ENCODE measurements around the gene SLC2A4RG. TPM values are rescaled to one million over a fixed set of nuclear protein-coding genes. Genes with fewer than 3 reads are reported as not detected.

Gene SLC2A4RG
- total and polyA plus RNA-seq, 3 donors from 2014 or later = 64.4 to 141 (median 123) TPM

GRCh38 chr20:63697357-63697867 is 42.2 kb upstream of the SLC2A4RG start:
- no peak overlapping the region for H3K4me3 ChIP-seq

GRCh38 chr20:63697868-63698545 is 41.6 kb upstream of the SLC2A4RG start:
- H3K36me3 ChIP-seq (ENCODE audit: low read depth, missing control alignments) = no peaks in the 10 kb centered on the region
- WGBS, 2 donors = 84 to 90% methylated on average over 24 to 40 of the region's 40 CpGs
- intact Hi-C loops (cut with DNase I; ENCODE audit: low total_unique reads) = no loop called here
- H3K4me3 ChIP-seq = no peak overlapping the region
- no peak overlapping the region for H3K27ac ChIP-seq
- peaks cover 19% of the 10 kb centered on the region for H3K4me1 ChIP-seq
- DNase-seq = no peak
- no peaks in the 10 kb centered on the region for H3K9me3 ChIP-seq
- TF ChIP-seq CTCF (IDR thresholded peaks at IDR 0.05) = no peak
- no peak for TF ChIP-seq POLR2A (IDR thresholded peaks at IDR 0.05)
- H3K27me3 ChIP-seq = no peaks in the 10 kb centered on the region

More at GRCh38 chr20:63697357-63697867, 42.2 kb upstream of the SLC2A4RG start:
- no peak overlapping the region for H3K27ac ChIP-seq
- no peaks in the 10 kb centered on the region for H3K36me3 ChIP-seq (ENCODE audit: low read depth, missing control alignments)
- WGBS, 2 donors = 61 to 78% methylated on average over 4 to 7 of the region's 7 CpGs
- intact Hi-C loops (cut with DNase I; ENCODE audit: low total_unique reads) = no loop called here
- no peak for DNase-seq
- no peaks in the 10 kb centered on the region for H3K27me3 ChIP-seq
- no peaks in the 10 kb centered on the region for H3K9me3 ChIP-seq
- peaks cover 19% of the 10 kb centered on the region for H3K4me1 ChIP-seq
- no peak for TF ChIP-seq POLR2A (IDR thresholded peaks at IDR 0.05)

- H3K27ac ChIP-seq = peak overlapping the region in 1 of 2 donors; percentile 25
- H3K27me3 ChIP-seq = no peaks in the 10 kb centered on the region
- no peaks in the 10 kb centered on the region for H3K36me3 ChIP-seq (ENCODE audit: low read depth, missing control alignments)
- no peak for TF ChIP-seq POLR2A (IDR thresholded peaks at IDR 0.05)
- TF ChIP-seq CTCF (IDR thresholded peaks at IDR 0.05) = no peak
- no peak for DNase-seq
- 25 to 35% methylated on average over 2 to 19 of the region's 19 CpGs for WGBS, 2 donors
- no peak overlapping the region for H3K4me3 ChIP-seq
- H3K4me1 ChIP-seq = peaks cover 19% of the 10 kb centered on the region
- no peaks in the 10 kb centered on the region for H3K9me3 ChIP-seq
- intact Hi-C loops (cut with DNase I; ENCODE audit: low total_unique reads) = no loop called here
Measured at GRCh38 chr20:63698739-63699465, 40.7 kb upstream of the SLC2A4RG start.

- Histone ChIP-seq H3K9me3 (no peaks in the 10 kb centered on the region), H3K27ac (peak overlapping the region in 1 of 2 donors; percentile 25), H3K36me3 (ENCODE audit: low read depth, missing control alignments) (no peaks in the 10 kb centered on the region), H3K4me3 (no peak overlapping the region), H3K4me1 (peaks cover 19% of the 10 kb centered on the region), H3K27me3 (no peaks in the 10 kb centered on the region)
- 71 to 85% methylated on average over 17 to 22 of the region's 24 CpGs for WGBS, 2 donors
- TF ChIP-seq CTCF (IDR thresholded peaks at IDR 0.05) (no peak), POLR2A (IDR thresholded peaks at IDR 0.05) (no peak)
- no peak for DNase-seq
- intact Hi-C loops (cut with DNase I; ENCODE audit: low total_unique reads) = no loop called here
Measured at GRCh38 chr20:63699466-63700198, 39.9 kb upstream of the SLC2A4RG start.
